ENCODE data around the gene GRB2.

DNA sequence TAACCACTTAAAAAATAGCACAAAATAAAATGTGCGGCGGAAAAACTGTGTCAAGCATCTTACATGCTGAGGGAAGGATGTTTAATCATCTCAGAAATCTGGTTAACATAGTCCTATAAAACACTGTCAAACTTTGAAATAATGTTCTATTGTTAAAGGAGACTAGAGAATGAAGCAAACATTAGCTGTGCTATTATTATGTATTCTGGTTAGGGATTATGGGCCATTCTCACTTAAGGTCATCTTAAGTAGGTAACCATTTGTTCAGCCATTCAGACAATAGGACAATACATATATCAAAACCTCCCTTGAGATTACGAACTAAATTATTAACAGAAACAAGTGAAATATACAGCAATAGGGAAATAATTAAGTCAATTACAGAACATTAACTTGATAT is 24.7 kb downstream of the GRB2 start:
- TF ChIP-seq, protein P1, sequence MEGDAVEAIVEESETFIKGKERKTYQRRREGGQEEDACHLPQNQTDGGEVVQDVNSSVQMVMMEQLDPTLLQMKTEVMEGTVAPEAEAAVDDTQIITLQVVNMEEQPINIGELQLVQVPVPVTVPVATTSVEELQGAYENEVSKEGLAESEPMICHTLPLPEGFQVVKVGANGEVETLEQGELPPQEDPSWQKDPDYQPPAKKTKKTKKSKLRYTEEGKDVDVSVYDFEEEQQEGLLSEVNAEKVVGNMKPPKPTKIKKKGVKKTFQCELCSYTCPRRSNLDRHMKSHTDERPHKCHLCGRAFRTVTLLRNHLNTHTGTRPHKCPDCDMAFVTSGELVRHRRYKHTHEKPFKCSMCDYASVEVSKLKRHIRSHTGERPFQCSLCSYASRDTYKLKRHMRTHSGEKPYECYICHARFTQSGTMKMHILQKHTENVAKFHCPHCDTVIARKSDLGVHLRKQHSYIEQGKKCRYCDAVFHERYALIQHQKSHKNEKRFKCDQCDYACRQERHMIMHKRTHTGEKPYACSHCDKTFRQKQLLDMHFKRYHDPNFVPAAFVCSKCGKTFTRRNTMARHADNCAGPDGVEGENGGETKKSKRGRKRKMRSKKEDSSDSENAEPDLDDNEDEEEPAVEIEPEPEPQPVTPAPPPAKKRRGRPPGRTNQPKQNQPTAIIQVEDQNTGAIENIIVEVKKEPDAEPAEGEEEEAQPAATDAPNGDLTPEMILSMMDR (IDR thresholded peaks at IDR 0.05 in 8 of 11, conservative IDR thresholded peaks at IDR 0.05 in 3 of 11) = no peak
- TF ChIP-seq POLR2A (IDR thresholded peaks at IDR 0.05) = no peak

Data from spleen (tissue), 7 donors.